Mesenchymal stem cell (in vitro differentiated cells and primary cell): ENCODE results near the gene USF3.
"Not testable (repeated sequence)": the region's sequence is repeated elsewhere in the genome, so short reads cannot be mapped to it uniquely, and the experiment has no call there.

Experiments used
- DNase-seq: peaks from one replicate; pipeline ENCODE4 v3.0.0-alpha.2; 2013
- H2AFZ ChIP-seq: one replicate; pipeline ENCODE4 v1.6.1; 2013; ENCODE audit warnings: low read depth, mild to moderate bottlenecking, control low read depth, inconsistent platforms, low read length, moderate library complexity
- H2AK5ac ChIP-seq: 2 replicates; pipeline ENCODE4 v1.6.1; 2013; ENCODE audit warnings: low read length, moderate library complexity, mild to moderate bottlenecking, inconsistent platforms; ENCODE audit not compliant: severe bottlenecking
- H2BK120ac ChIP-seq: one replicate; pipeline ENCODE4 v1.6.1; 2013; ENCODE audit warnings: low read depth, mild to moderate bottlenecking, inconsistent platforms, low read length, moderate library complexity
- H2BK12ac ChIP-seq, 2 experiments: one replicate each; pipeline ENCODE4 v1.6.1; 2013; ENCODE audit warnings: inconsistent platforms in 2 of 2, low read length in 2 of 2, mild to moderate bottlenecking in 2 of 2, moderate library complexity in 2 of 2, control low read depth in 1 of 2
- H2BK15ac ChIP-seq: one replicate; pipeline ENCODE4 v1.6.1; 2013; ENCODE audit warnings: mild to moderate bottlenecking, low read depth, inconsistent platforms; ENCODE audit not compliant: poor library complexity, severe bottlenecking
- H2BK5ac ChIP-seq: 2 replicates; pipeline ENCODE4 v1.6.1; 2013; ENCODE audit warnings: low read depth, mild to moderate bottlenecking, low read length, control low read depth, inconsistent platforms; ENCODE audit not compliant: poor library complexity, severe bottlenecking
- H3K14ac ChIP-seq, 2 experiments: one replicate each; pipeline ENCODE4 v1.6.1; 2013; ENCODE audit warnings: inconsistent platforms in 2 of 2, low read length in 2 of 2, control low read depth in 1 of 2, mild to moderate bottlenecking in 1 of 2, moderate library complexity in 1 of 2
- H3K18ac ChIP-seq, 2 experiments: one replicate each; pipeline ENCODE4 v1.6.1; 2013; ENCODE audit warnings: inconsistent platforms in 2 of 2, low read length in 2 of 2, control low read depth in 1 of 2, low read depth in 1 of 2, mild to moderate bottlenecking in 1 of 2
- H3K23ac ChIP-seq, 2 experiments: one replicate each; pipeline ENCODE4 v1.6.1; 2013; ENCODE audit warnings: inconsistent platforms in 2 of 2, low read length in 2 of 2, mild to moderate bottlenecking in 2 of 2, moderate library complexity in 2 of 2, control low read depth in 1 of 2
- H3K27ac ChIP-seq: 2 replicates; pipeline ENCODE4 v1.5.1; 2013; ENCODE audit warnings: mild to moderate bottlenecking, moderate library complexity, low read length, control low read depth, inconsistent platforms; ENCODE audit not compliant: poor library complexity, severe bottlenecking
- H3K27me3 ChIP-seq, 2 experiments: 2 replicates each; pipeline versions ENCODE4 v1.6.1 to v1.7.0; 2013; ENCODE audit warnings: low read length in 2 of 2, mild to moderate bottlenecking in 2 of 2, moderate library complexity in 2 of 2, control low read depth in 1 of 2, inconsistent platforms in 1 of 2; ENCODE audit not compliant: control insufficient read depth in 1 of 2, insufficient read depth in 1 of 2
- H3K36me3 ChIP-seq, 2 experiments: 2 replicates each; pipeline versions ENCODE4 v1.6.1 to v1.7.0; 2013; ENCODE audit warnings: low read length in 2 of 2, control low read depth in 1 of 2, inconsistent platforms in 1 of 2, low read depth in 1 of 2, mild to moderate bottlenecking in 1 of 2; ENCODE audit not compliant: insufficient read depth in 2 of 2, control insufficient read depth in 1 of 2
- H3K4ac ChIP-seq, 2 experiments: one replicate each; pipeline ENCODE4 v1.6.1; 2013; ENCODE audit warnings: inconsistent platforms in 2 of 2, low read length in 2 of 2, mild to moderate bottlenecking in 2 of 2, moderate library complexity in 2 of 2, control low read depth in 1 of 2, low read depth in 1 of 2
- H3K4me1 ChIP-seq: 2 replicates; pipeline ENCODE4 v1.6.1; 2013; ENCODE audit warnings: low read depth, low read length, control low read depth; ENCODE audit not compliant: control insufficient read depth, insufficient read depth
- H3K4me2 ChIP-seq: 2 replicates; pipeline ENCODE4 v1.6.1; 2013; ENCODE audit warnings: low read length, mild to moderate bottlenecking, inconsistent platforms; ENCODE audit not compliant: poor library complexity, severe bottlenecking
- H3K4me3 ChIP-seq, 2 experiments: 2 replicates each; pipeline versions ENCODE4 v1.5.1 to v1.7.0; 2013; ENCODE audit warnings: low read length in 2 of 2, mild to moderate bottlenecking in 2 of 2, control low read depth in 1 of 2, low read depth in 1 of 2; ENCODE audit not compliant: insufficient read depth in 1 of 2
- H3K79me1 ChIP-seq: replicated peaks from 2 replicates; pipeline ENCODE4 v1.6.1; 2013; ENCODE audit warnings: mild to moderate bottlenecking, control low read depth, low read length, inconsistent platforms; ENCODE audit not compliant: poor library complexity, severe bottlenecking
- H3K9ac ChIP-seq: 2 replicates; pipeline ENCODE4 v1.7.0; 2013; ENCODE audit warnings: mild to moderate bottlenecking, low read length, moderate library complexity
- H3K9me3 ChIP-seq: 2 replicates; pipeline ENCODE4 v1.7.0; 2013; ENCODE audit warnings: mild to moderate bottlenecking, low read length; ENCODE audit not compliant: control insufficient read depth
- H4K8ac ChIP-seq: one replicate; pipeline ENCODE4 v1.6.1; 2013; ENCODE audit warnings: inconsistent platforms, mild to moderate bottlenecking, low read length, moderate library complexity
- H4K91ac ChIP-seq: one replicate; pipeline ENCODE4 v1.6.1; 2013; ENCODE audit warnings: mild to moderate bottlenecking, low read length, inconsistent platforms
- WGBS: methylation state at CpG from one replicate; pipeline ENCODE4 v1.1.7; 2013; ENCODE audit warnings: mixed read lengths; 5-methylcytosine and 5-hydroxymethylcytosine counted together

The USF3 gene

DNA sequence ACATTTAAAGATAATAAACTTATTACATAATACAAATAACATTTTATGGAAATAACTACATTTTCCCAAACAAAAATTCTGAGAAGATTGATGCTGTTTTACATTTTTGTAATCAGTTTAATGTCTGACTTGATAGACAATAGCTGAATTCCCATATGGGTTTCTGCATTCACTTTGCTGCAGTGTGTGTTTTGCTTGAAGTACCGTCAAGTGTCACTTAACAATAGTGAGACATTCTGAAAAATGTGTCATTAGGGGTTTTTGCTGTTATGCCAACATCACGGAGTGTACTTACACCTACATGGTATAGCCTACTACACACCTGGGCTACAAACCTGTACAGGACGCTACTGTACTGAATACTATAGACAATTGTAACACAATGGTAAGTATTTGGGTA lies 57.5 kb downstream of the USF3 start:
- Histone ChIP-seq H3K4me3 (no peak overlapping the region), H3K18ac (no peak overlapping the region), H2BK120ac (no peak overlapping the region), H3K36me3 (no peaks in the 10 kb centered on the region), H3K27ac (no peak overlapping the region), H3K9me3 (peaks cover 8% of the 10 kb centered on the region), H2BK15ac (no peak overlapping the region), H2AFZ (no peak overlapping the region), H4K8ac (no peak overlapping the region), H3K4me1 (no peaks in the 10 kb centered on the region), H2BK5ac (no peak overlapping the region), H3K79me1 (no peaks in the 10 kb centered on the region), H2BK12ac (no peak overlapping the region), H2AK5ac (no peak overlapping the region), H3K27me3 (no peaks in the 10 kb centered on the region), H3K9ac (no peak overlapping the region), H3K14ac (no peak overlapping the region), H3K4me2 (no peak overlapping the region), H3K23ac (no peak overlapping the region), H3K4ac (no peak overlapping the region), H4K91ac (no peak overlapping the region)
- DNase-seq: no peak
- WGBS: no CpG with 5 or more reads among the region's 3 CpGs

DNA sequence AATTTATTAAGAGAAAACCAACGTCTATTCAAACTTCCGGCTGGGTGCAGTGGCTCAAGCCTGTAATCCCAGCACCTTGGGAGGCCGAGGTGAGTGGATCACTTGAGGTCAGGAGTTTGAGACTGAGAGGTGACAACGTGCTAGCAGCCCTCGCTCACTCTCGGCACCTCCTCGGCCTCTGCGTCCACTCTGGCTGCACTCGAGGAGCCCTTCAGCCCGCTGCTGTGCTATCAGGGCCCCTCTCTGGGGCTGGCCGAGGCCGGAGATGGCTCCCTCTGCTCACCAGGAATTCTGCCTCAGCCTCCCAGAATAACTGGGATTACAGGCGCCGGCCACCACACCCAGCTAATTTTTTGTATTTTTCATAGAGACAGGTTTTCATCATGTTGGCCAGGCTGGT lies 58.7 kb downstream of the USF3 start:
- no peak overlapping the region for H3K18ac ChIP-seq

DNA sequence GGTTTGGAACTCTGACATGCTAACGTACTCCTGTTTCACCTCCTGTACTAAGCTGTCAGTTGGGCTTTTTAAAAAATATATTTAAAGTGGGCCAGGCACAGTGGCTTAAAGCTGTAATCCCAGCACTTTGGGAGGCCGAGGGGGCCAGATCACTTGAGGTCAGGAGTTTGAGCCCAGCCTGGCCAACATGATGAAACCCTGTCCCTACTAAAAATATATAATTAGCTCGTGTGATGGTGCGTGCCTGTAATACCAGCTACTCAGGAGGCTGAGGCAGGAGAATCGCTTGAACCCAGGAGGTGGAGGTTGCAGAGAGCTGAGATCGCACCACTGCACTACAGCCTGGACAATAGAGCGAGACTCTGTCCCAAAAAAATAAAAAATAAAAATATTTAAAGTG lies 60.4 kb downstream of the USF3 start:
- H2AK5ac ChIP-seq, H3K9me3 ChIP-seq, H3K18ac ChIP-seq, H2AFZ ChIP-seq, DNase-seq, H3K4ac ChIP-seq, H3K4me1 ChIP-seq, H3K23ac ChIP-seq, H3K36me3 ChIP-seq, H3K27ac ChIP-seq, H3K4me2 ChIP-seq, H3K27me3 ChIP-seq, H4K91ac ChIP-seq, H2BK15ac ChIP-seq, H3K9ac ChIP-seq, H3K79me1 ChIP-seq, H2BK120ac ChIP-seq, H3K4me3 ChIP-seq, H3K14ac ChIP-seq, H2BK12ac ChIP-seq, H2BK5ac ChIP-seq, H4K8ac ChIP-seq: not testable (repeated sequence)
- 92% methylated on average over 5 of the region's 7 CpGs for WGBS

More for the DNA sequence above, 58.7 kb downstream of the USF3 start:
- Histone ChIP-seq H3K27ac (no peak overlapping the region), H3K4me3 (no peak overlapping the region), H3K9me3 (no peaks in the 10 kb centered on the region), H4K8ac (no peak overlapping the region), H3K27me3 (no peaks in the 10 kb centered on the region), H3K36me3 (no peaks in the 10 kb centered on the region), H2AK5ac (no peak overlapping the region), H2BK12ac (no peak overlapping the region), H2BK120ac (no peak overlapping the region), H3K4me2 (no peak overlapping the region), H2AFZ (no peak overlapping the region), H3K4ac (no peak overlapping the region), H3K14ac (no peak overlapping the region), H3K23ac (no peak overlapping the region), H2BK5ac (no peak overlapping the region), H2BK15ac (no peak overlapping the region), H3K79me1 (no peaks in the 10 kb centered on the region), H3K9ac (no peak overlapping the region), H4K91ac (no peak overlapping the region), H3K4me1 (no peaks in the 10 kb centered on the region)
- WGBS: 90% methylated on average over 14 of the region's 14 CpGs
- DNase-seq: no peak

DNA sequence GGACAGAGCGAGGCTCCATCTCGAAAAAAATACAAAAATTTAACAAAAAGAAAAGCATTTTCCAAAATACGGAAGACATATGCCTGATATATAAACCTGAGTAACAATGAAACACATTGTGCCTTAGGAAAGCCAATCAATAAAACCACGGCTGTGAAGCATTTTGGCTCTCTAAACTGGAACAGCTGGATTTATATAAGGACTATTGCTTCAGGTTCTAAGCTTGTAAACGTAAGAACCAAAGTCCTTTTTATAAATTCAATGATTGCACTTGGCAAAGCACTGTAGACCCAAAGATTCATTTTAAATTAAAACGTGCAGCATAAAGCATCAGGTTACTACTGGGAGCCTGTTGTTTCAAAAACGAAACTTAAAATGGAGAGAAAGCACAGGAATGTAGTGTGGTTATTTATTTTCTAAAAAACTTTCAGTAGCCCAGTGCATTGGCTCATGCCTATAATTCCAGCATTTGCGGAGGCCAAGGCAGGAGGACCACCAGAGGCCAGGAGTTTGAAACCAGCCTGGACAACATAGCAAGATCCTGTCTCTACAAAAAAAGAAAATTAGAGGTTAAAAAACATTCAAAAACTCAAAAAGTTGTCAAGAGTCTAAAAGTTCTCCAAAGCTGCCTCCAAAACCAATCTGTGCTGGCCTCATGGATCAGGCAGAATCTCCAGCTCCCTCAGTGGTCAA lies 61.5 kb downstream of the USF3 start:
- no peak for DNase-seq
- Histone ChIP-seq H3K4me3 (no peak overlapping the region), H3K27ac (no peak overlapping the region), H3K14ac (no peak overlapping the region), H3K4me1 (no peaks in the 10 kb centered on the region), H2AK5ac (no peak overlapping the region), H2BK12ac (no peak overlapping the region), H2BK15ac (no peak overlapping the region), H3K18ac (no peak overlapping the region), H3K27me3 (peaks cover 0 to 5% of the 10 kb centered on the region in 2 experiments), H3K9ac (no peak overlapping the region), H3K4me2 (no peak overlapping the region), H4K91ac (no peak overlapping the region), H3K36me3 (no peaks in the 10 kb centered on the region), H3K4ac (no peak overlapping the region), H2BK120ac (no peak overlapping the region), H4K8ac (no peak overlapping the region), H3K23ac (no peak overlapping the region), H3K79me1 (no peaks in the 10 kb centered on the region), H2AFZ (no peak overlapping the region), H2BK5ac (no peak overlapping the region), H3K9me3 (no peaks in the 10 kb centered on the region)
- WGBS: 94% methylated on average over 8 of the region's 8 CpGs
